Activated CD4-positive, alpha-beta T cell treated with anti-CD3 and anti-CD28 coated beads, Interleukin-2, amount 10 ng/mL, durations not matched to agents 24 days and 14 days (primary cell): ENCODE data around the gene FOXF2. TPM values are rescaled to one million over a fixed set of nuclear protein-coding genes. Genes with fewer than 3 reads are reported as not detected.
"Not testable (repeated sequence)": the region's sequence is repeated elsewhere in the genome, so short reads cannot be mapped to it uniquely, and the experiment has no call there.

Experiments used
- DNase-seq: peaks from one replicate; pipeline ENCODE4 v3.0.0; 2022
- H3K27ac Mint-ChIP-seq: one replicate; pipeline ENCODE4 v1.8.0; 2022; ENCODE audit warnings: mild to moderate bottlenecking, mixed read lengths
- H3K27me3 Mint-ChIP-seq: one replicate; pipeline ENCODE4 v1.8.0; 2022; ENCODE audit warnings: mixed read lengths
- H3K36me3 Mint-ChIP-seq: one replicate; pipeline ENCODE4 v1.8.0; 2022; ENCODE audit warnings: low read depth, mild to moderate bottlenecking, mixed read lengths
- H3K4me1 Mint-ChIP-seq: one replicate; pipeline ENCODE4 v1.8.0; 2021; ENCODE audit warnings: mixed read lengths
- H3K4me3 Mint-ChIP-seq: one replicate; pipeline ENCODE4 v1.8.0; 2022; ENCODE audit warnings: mild to moderate bottlenecking, moderate library complexity, mixed read lengths
- H3K9me3 Mint-ChIP-seq: one replicate; pipeline ENCODE4 v1.8.0; 2021; ENCODE audit warnings: mixed read lengths
- intact Hi-C: fragments of 100-400 bp; cut with micrococcal nuclease; formaldehyde crosslinking; loops from one replicate; pipeline ENCODE4 v1.15.1; 2023
- total RNA-seq: library from RNA; stranded (reverse); gene quantifications from 2 replicates; pipeline ENCODE4 v1.2.3, GENCODE V29; 2022

Gene FOXF2
- total RNA-seq, 1 donor from 2014 or later = not detected

DNA sequence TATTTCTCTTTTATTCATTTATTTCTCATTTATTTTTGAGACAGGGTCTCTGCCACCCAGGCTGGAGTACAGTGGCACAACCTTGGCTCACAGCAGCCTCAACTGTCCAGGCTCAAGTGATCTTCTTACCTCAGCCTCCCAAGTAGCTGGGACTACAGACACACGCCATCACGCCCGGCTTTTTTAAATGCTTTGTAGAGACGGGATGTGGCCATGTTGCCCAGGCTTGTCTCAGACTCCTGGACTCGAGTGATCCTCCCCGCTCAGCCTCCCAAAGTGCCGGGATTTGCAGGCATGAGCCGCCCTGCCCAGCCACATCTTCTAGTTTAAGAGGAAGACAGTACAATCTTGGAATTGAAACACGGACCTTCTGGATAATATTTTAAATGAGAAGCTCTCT lies 21.6 kb upstream of the FOXF2 start:
- Mint-ChIP-seq H3K27me3 (peaks cover 39% of the 10 kb centered on the region), H3K4me1 (no peaks in the 10 kb centered on the region), H3K4me3 (no peak overlapping the region), H3K36me3 (no peaks in the 10 kb centered on the region), H3K9me3 (no peaks in the 10 kb centered on the region), H3K27ac (no peak overlapping the region)
- intact Hi-C loops = no loop called here
- no peak for DNase-seq

DNA sequence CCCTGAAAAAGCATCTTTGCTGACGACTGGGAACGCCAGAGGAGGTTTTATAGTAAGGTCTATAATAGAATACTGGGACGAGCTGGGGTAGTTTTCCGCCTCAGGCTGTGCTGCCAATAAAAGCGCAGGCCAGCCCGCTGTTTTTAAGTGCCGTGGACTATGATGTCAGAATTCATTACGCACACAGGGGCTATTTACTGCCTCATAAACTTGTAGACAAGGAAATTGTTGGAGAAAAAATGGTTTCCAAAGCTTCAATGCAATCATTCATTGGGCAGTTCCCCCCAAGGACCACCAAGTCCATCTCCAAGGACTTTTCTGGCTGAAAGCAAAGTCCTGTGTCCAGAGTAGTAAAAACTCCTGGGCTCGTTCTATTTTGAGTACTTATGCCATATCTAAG lies 20.4 kb upstream of the FOXF2 start:
- no peaks in the 10 kb centered on the region for H3K9me3 Mint-ChIP-seq
- peaks cover 45% of the 10 kb centered on the region for H3K27me3 Mint-ChIP-seq
- intact Hi-C loops = no loop called here

GRCh38 chr6:1369695-1370094 lies 19.7 kb upstream of the FOXF2 start:
- H3K36me3 Mint-ChIP-seq, H3K4me1 Mint-ChIP-seq, H3K27ac Mint-ChIP-seq, H3K9me3 Mint-ChIP-seq, H3K4me3 Mint-ChIP-seq, intact Hi-C loops, DNase-seq: not testable (repeated sequence)
- H3K27me3 Mint-ChIP-seq = peaks cover 50% of the 10 kb centered on the region

More for the DNA sequence above, 20.4 kb upstream of the FOXF2 start:
- DNase-seq = no peak
- no peak overlapping the region for H3K4me3 Mint-ChIP-seq
- H3K4me1 Mint-ChIP-seq = no peaks in the 10 kb centered on the region
- H3K36me3 Mint-ChIP-seq = no peaks in the 10 kb centered on the region
- H3K27ac Mint-ChIP-seq = no peak overlapping the region

- intact Hi-C loops = no loop called here
- DNase-seq = peak; percentile 33
- Mint-ChIP-seq H3K4me1 (no peaks in the 10 kb centered on the region), H3K36me3 (no peaks in the 10 kb centered on the region), H3K27ac (no peak overlapping the region), H3K9me3 (no peaks in the 10 kb centered on the region), H3K27me3 (peaks cover 61% of the 10 kb centered on the region), H3K4me3 (no peak overlapping the region)
Observed at GRCh38 chr6:1371933-1372332, 17.4 kb upstream of the FOXF2 start.

DNA sequence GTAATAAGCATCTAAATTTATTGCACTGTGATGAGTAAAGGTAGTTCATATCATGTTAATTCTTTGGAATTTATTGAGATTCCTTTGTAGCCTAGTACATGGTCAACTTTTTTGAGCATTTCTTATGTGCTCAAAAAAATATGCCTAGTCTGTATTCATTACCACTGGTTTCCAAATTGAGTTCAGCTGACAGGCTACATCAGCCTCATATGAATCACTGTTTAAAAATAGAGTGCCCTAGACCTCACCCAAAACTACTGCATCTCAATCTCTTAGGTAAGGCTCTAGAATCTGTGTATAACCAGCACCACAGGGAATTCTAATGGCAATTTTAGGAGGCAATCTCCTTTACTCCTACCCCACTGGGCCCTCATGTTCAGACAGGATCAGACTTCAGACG lies 16.7 kb upstream of the FOXF2 start:
- peaks cover 67% of the 10 kb centered on the region for H3K27me3 Mint-ChIP-seq
- H3K4me3 Mint-ChIP-seq = no peak overlapping the region
- H3K36me3 Mint-ChIP-seq = no peaks in the 10 kb centered on the region

DNA sequence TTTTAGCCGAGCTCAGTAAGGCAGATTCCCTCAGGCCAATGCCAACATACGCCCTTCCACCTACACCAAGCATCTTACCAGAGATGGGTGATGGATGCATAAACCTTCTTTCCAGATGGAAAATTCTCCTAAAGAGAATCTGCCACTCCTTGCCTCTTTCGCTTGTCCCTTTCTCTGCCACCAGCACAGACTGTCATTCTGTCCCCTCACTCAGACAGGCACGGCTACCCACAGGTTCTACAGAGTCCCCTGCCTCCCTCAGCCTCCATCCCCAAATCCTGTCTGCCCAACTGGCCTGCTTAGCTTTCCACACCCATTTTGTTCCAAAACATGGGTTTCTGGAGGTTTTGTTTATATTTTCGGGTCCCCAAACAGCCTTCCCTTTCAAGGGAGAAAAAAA lies 12.7 kb upstream of the FOXF2 start:
- peaks cover 14% of the 10 kb centered on the region for H3K4me1 Mint-ChIP-seq
- no peaks in the 10 kb centered on the region for H3K36me3 Mint-ChIP-seq
- no peak overlapping the region for H3K27ac Mint-ChIP-seq
- intact Hi-C loops = no loop called here
- DNase-seq = peak; percentile 11
- no peaks in the 10 kb centered on the region for H3K9me3 Mint-ChIP-seq
- H3K27me3 Mint-ChIP-seq = peaks cover 74% of the 10 kb centered on the region
- H3K4me3 Mint-ChIP-seq = no peak overlapping the region

More for the DNA sequence above, 16.7 kb upstream of the FOXF2 start:
- intact Hi-C loops = no loop called here
- no peaks in the 10 kb centered on the region for H3K9me3 Mint-ChIP-seq
- no peak overlapping the region for H3K27ac Mint-ChIP-seq
- no peak for DNase-seq
- H3K4me1 Mint-ChIP-seq = no peaks in the 10 kb centered on the region

DNA sequence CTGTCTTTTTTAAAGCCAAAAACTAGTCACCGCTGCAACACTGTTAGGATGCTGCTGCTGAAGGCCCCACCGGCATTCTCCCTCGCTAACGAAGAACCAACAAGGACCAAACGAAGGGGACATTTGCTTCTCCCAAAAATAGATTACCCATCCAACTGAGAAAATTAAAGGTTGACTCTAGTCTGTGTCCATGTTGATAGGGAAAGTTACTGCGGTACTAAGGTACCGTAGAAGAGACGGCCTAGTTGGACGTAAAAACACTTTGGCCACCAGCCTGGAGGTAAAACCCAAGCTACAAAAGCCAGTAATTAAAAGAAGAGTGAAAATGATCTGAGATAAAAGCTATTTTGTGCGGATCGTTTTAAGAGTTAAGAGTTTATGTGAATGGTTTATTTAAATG lies 11.8 kb upstream of the FOXF2 start:
- Mint-ChIP-seq H3K27ac (peak overlapping the region; percentile 40), H3K4me1 (peaks cover 14% of the 10 kb centered on the region), H3K4me3 (no peak overlapping the region), H3K27me3 (peaks cover 70% of the 10 kb centered on the region), H3K9me3 (no peaks in the 10 kb centered on the region), H3K36me3 (no peaks in the 10 kb centered on the region)
- peak; percentile 45 for DNase-seq
- intact Hi-C loops = no loop called here

DNA sequence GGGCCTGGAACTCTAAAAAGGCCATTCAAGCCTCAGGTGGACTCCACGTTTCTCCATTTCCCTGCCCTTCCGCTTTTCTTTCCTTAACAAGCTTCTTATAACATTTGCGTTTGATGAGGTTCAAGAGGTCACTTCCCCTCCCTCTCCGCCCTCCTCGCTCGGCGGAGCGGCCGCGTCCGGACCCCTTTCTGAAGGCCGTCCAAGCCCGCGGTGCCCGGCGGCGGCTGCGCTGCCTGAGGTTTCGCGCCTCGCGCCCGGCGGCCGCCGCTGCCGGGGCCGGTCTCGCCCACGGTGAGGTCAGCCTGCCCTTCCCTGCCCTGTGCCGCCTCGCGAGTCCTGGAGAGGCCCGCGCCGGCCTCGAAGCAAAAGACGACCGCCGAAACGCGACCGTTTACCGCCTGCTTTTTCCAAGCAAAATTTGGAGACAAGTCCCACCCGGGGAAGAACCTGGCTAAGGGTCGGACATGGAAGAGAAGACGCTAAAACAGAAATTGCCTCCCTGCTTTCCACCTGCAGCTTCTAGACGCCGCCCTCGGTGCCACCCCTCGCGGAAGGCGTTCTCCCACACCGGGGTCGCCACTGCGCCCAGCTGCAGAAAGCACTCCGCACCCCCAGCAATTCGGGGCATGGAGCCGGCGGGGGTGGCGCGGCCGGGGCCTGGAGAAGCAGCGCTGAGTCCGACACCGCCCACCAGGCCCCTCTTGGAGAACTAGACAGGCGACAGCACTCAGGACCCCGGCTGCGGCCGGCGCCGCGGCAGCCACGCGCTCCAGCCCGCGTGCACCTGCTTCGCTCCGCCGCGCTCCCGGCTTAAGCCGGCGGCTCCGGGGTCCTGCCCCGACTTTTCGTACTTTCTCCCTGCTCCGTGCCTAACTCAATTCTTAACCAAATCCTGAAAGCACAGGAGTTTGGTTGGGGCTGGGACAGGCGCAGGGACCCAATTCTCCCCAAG lies 11.0 kb upstream of the FOXF2 start:
- Mint-ChIP-seq H3K4me3 (no peak overlapping the region), H3K4me1 (peaks cover 14% of the 10 kb centered on the region), H3K27ac (peak overlapping the region; percentile 34), H3K9me3 (no peaks in the 10 kb centered on the region), H3K36me3 (no peaks in the 10 kb centered on the region), H3K27me3 (peaks cover 69% of the 10 kb centered on the region)
- DNase-seq = peak; percentile 60
- intact Hi-C loops = no loop called here

DNA sequence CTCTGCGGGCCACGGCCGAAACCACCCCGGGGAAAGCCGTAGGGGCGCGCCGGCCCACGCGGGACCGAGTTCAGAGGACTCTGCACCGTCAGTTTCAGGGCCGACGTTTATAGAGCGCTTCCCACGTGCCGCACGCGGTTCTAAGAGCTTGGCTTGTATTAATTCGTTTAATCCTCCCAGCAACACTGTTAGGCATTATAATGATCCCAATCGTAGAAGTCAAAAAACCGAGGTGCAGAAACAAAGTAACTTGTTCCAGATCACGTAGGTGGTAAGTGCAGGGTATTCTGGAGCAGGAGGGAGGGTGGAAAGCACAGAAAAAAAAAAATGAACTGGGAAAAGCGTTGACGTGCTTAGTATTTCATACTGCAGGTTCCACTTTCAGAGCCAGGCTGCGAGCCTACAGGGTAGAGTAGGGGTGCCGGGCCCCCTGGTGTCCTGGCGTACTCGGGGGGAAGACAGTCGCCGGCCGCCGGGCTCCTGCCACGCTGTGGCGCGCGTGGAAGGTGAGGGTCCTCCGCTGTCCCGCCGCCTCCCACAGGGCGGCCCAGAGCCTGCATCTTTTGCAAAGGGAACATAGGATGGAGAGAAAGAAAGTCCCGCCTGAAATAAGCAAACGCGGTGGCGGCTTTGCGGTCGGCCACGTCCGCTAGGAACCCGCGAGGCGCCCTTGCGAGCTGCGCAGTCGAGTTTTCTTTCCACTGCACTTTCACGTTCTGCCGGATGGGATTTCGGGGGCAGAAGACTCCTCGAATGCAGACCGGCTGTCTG lies 10.2 kb upstream of the FOXF2 start:
- H3K4me1 Mint-ChIP-seq = peaks cover 14% of the 10 kb centered on the region
- peaks cover 66% of the 10 kb centered on the region for H3K27me3 Mint-ChIP-seq
- intact Hi-C loops = no loop called here
- H3K36me3 Mint-ChIP-seq = no peaks in the 10 kb centered on the region
- peak overlapping the region; percentile 34 for H3K27ac Mint-ChIP-seq
- H3K9me3 Mint-ChIP-seq = no peaks in the 10 kb centered on the region
- DNase-seq = peak; percentile 75
- peak overlapping the region; percentile 66 for H3K4me3 Mint-ChIP-seq

DNA sequence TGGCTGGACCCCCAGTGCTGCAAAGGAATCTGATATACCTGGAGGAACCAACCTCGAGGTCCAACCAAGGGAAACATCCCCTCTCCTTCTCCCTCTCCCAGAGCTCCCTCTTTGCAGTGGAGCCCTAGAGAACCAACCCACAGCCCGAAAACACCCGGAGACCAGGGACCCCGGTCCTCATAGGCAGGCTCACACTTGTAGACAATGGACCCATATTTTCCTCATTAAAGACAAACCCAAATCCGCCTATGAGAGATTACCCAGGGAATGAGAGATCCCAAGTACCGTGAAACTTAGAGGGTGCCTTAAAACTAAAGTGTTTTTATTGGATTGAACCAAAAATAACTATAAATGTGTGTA lies 9.6 kb upstream of the FOXF2 start:
- intact Hi-C loops = loop anchor here (2.0 to 10.0 kb wide), 5 partner anchors 15 to 1845 kb away; partner anchors contain the start of gene TUBB2B
- Mint-ChIP-seq H3K4me3 (no peak overlapping the region), H3K9me3 (no peaks in the 10 kb centered on the region), H3K36me3 (no peaks in the 10 kb centered on the region), H3K27ac (peak overlapping the region; percentile 53), H3K4me1 (peaks cover 14% of the 10 kb centered on the region), H3K27me3 (peaks cover 66% of the 10 kb centered on the region)
- DNase-seq = no peak

DNA sequence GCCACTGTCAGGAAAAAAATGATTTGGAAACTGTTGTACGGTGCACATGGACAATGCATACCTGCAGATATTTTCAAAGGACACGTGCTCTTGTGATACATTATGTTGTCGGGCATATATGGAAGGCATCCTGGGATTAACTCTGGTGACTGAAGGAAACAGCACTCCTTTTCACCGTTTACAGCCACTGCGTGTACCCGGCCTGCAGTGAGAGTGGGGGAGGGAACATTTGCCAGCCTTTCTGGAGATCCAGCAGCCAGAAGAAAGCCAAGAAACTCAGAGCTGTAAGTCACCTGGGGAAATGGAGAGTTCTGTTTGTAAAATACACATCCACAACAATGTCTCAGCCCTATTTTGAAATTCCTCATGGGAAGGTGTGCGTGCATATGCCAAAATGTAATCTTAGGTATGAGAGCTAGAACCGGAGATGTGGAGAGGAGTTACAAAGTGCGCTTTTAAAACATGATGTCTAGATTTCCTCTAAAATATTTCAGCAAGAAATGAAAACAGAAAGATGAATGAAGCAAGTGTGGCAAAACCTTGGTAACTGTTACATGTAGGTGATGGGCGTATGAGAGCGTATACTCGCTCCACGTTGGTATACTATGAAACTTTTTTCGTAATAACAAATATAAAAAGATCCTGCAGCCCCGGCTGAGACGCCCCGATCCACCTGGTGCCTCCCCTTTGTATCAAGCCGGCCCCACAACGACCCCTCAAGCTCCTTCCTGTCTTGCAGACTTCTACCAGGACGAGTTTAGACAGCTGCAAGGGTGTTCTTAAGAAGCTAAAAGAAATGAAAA lies 8.6 kb upstream of the FOXF2 start:
- Mint-ChIP-seq H3K36me3 (no peaks in the 10 kb centered on the region), H3K9me3 (no peaks in the 10 kb centered on the region), H3K4me1 (peaks cover 18% of the 10 kb centered on the region), H3K27ac (peak overlapping the region; percentile 56), H3K4me3 (peak overlapping the region; percentile 35), H3K27me3 (peaks cover 70% of the 10 kb centered on the region)
- DNase-seq = no peak
- intact Hi-C loops = loop anchor here (2.0 to 10.0 kb wide), 5 partner anchors 14 to 1844 kb away; partner anchors contain the start of gene TUBB2B

GRCh38 chr6:1381481-1382330 lies 7.7 kb upstream of the FOXF2 start:
- H3K4me3 Mint-ChIP-seq = no peak overlapping the region
- DNase-seq = peak; percentile 90
- peaks cover 18% of the 10 kb centered on the region for H3K4me1 Mint-ChIP-seq
- intact Hi-C loops = loop anchor here (2.0 to 10.0 kb wide), 5 partner anchors 13 to 1843 kb away; partner anchors contain the start of gene TUBB2B
- no peak overlapping the region for H3K27ac Mint-ChIP-seq
- H3K27me3 Mint-ChIP-seq = peaks cover 71% of the 10 kb centered on the region
- no peaks in the 10 kb centered on the region for H3K9me3 Mint-ChIP-seq
- no peaks in the 10 kb centered on the region for H3K36me3 Mint-ChIP-seq
